Heart left ventricle (tissue), 16 donors: ENCODE results near the gene PTCRA. TPM values are rescaled to one million over a fixed set of nuclear protein-coding genes. Genes with fewer than 3 reads are reported as not detected.
"Not testable (repeated sequence)": the region's sequence is repeated elsewhere in the genome, so short reads cannot be mapped to it uniquely, and the experiment has no call there.

ENCODE experiments used
- ATAC-seq, 4 donors: fragments of 200-7000 bp; cut with Tn5 transposase; one replicate each; pipeline ENCODE4 v1.9.1; 2020 to 2022; ENCODE audit warnings: moderate library complexity in 4 of 4, mild to moderate bottlenecking in 3 of 4, moderate number of reproducible peaks in 1 of 4
- DNase-seq, 5 donors: peaks; one replicate each; pipeline ENCODE4 v3.0.0-alpha.2; 2020
- H3K27ac ChIP-seq, 12 donors: fragments of 200-600 bp; sonication (generic) in 4 of 12; one replicate each; pipeline versions ENCODE4 v1.5.0 to v1.8.0; 2016 to 2022; ENCODE audit warnings: mild to moderate bottlenecking in 2 of 12
- H3K27me3 ChIP-seq, 9 donors: fragments of 200-600 bp; sonication (generic) in 2 of 9; one replicate each; pipeline versions ENCODE4 v1.5.1 to v1.8.0; 2016 to 2022; ENCODE audit warnings: mild to moderate bottlenecking in 3 of 9
- H3K36me3 ChIP-seq, 9 donors: fragments of 200-600 bp; sonication (generic) in 2 of 9; one replicate each; pipeline versions ENCODE4 v1.5.0 to v1.8.0; 2018 to 2022; ENCODE audit warnings: mild to moderate bottlenecking in 2 of 9
- H3K4me1 ChIP-seq, 12 donors: fragments of 200-600 bp; sonication (generic) in 4 of 12; one replicate each; pipeline versions ENCODE4 v1.5.0 to v1.8.0; 2016 to 2022; ENCODE audit warnings: mild to moderate bottlenecking in 3 of 12
- H3K4me3 ChIP-seq, 12 donors: fragments of 200-600 bp; sonication (generic) in 4 of 12; one replicate each; pipeline versions ENCODE4 v1.5.0 to v1.8.0; 2017 to 2022; ENCODE audit warnings: mild to moderate bottlenecking in 9 of 12, moderate library complexity in 4 of 12
- H3K9me3 ChIP-seq, 12 donors: fragments of 200-600 bp; sonication (generic) in 4 of 12; one replicate each; pipeline versions ENCODE4 v1.5.0 to v1.8.0; 2016 to 2022; ENCODE audit warnings: mild to moderate bottlenecking in 1 of 12
- POLR2A ChIP-seq, 2 donors: fragments of 450-650 bp; IDR thresholded peaks; one replicate each; pipeline ENCODE4 v1.6.1; 2017; ENCODE audit warnings: antibody characterized with exemption in 2 of 2, mild to moderate bottlenecking in 2 of 2, moderate library complexity in 2 of 2
- WGBS, 4 donors: extraction: QIAGEN DNeasy Blood & Tissue Kit in 2 of 4; methylation state at CpG; one replicate each; pipeline versions ENCODE4 v1.1.5 to v1.1.7; 2013 to 2018; 5-methylcytosine and 5-hydroxymethylcytosine counted together
- intact Hi-C, 10 donors: fragments of 100-400 bp; cut with DNase I; formaldehyde crosslinking; loops; one replicate each; pipeline versions ENCODE4 v1.11.1 to v1.14.2; 2022
- polyA plus RNA-seq, 2 donors: library from polyadenylated mRNA; stranded (reverse); fragments of 200-250 nt; gene quantifications; one replicate each; pipeline ENCODE4 v1.2.3, GENCODE V29; 2013
- total RNA-seq, 9 donors: library from RNA; depleted of rRNA in 2 of 9; stranded (reverse); fragments of >200 nt in 2 of 9; fragmentation: NEBNext Ultra II Directional in 3 of 9; extraction: Animal tissue kit (Norgen Biotek cat#: 25700) in 3 of 9; gene quantifications; one replicate each; pipeline versions ENCODE4 v1.1.0 to v1.2.4, GENCODE V29; 2016 to 2023
- TF ChIP-seq, protein P1 (sequence below), 12 donors: fragments of 200-600 bp; sonication (generic) in 4 of 12; IDR thresholded peaks; one replicate each; pipeline versions ENCODE4 v1.5.0 to v1.8.0; 2018 to 2022; ENCODE audit warnings: antibody characterized with exemption in 12 of 12, mild to moderate bottlenecking in 5 of 12
- donor health status: ischemic (EF 13 %, LVEDD 7.1; RV severe dilation, severe dysfunction).
- donor health status: healthy with polysubstance abuse.
- donor health status: DM: no; HTN: yes; CAD: no.
- donor health status: DM: no; HTN: no; CAD: no.
- donor health status: ischemic (EF 25% LVEDD 6.9; RV normal size, moderate dysfunction).
- donor health status: ischemic (EF 25% LVEDD 5.7; RV mildly dilated, moderate dysfunction).
- donor health status: healthy.
- donor health status: DM: yes; HTN: yes; CAD: no.
- donor health status: ischemic (EF 35%, LVEDD 5.7; RV mildly dilated, moderate dysfunction).
- donor health status: nonischemic (EF 11% LVEDD 7.7; RV severe dilation, severe dysfunction).
- donor health status: DM: yes; HTN: yes; CAD: no.
- donor health status: PGD.
- donor health status: ischemic (EF 29% LVEDD 5.4; RV normal size, mild dysfunction).
- donor health status: nonischemic (EF 23%, LVEDD 6.1; RV moderate dilation, normal function).

The PTCRA gene
- total and polyA plus RNA-seq, 11 donors = 1.7 TPM; not detected in 10

DNA sequence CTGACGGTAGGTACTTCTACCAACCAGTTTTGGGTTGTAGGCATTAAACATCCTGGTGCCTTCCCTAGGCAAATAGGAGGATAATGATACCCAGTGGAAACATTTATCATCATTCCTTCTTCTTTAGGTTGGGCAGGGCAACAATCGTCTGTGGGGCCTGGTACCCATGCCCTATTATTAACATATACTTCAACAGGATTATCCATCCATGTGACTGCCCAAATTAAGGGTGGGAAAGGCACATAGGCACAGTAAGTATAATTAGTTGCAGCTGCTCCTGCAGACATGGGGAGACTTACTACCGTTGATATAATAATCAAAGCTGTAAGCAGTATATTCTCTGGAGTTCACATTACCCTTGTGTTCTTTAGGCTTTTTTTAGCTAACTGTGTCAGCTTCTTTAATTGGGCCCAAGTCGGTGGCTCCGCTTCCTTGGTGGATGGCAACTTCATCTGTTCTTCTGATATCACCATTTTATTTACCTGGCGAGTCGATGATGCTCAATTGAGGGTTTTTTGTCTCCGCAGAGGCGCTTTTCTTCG is 19.6 kb upstream of the PTCRA start:
- Histone ChIP-seq H3K4me3 (no peak overlapping the region), H3K9me3 (no peaks in the 10 kb centered on the region), H3K27me3 (no peaks in the 10 kb centered on the region), H3K27ac (no peak overlapping the region), H3K4me1 (peaks cover 0 to 17% (median 5%) of the 10 kb centered on the region in 12 donors), H3K36me3 (no peaks in the 10 kb centered on the region)
- ATAC-seq (no peak), DNase-seq (no peak)
- intact Hi-C loops = loop anchor here in 4 of 10 donors (5.0 kb wide), 1 partner anchor 234 kb away; no protein-coding TSS in a partner anchor
- no peak for TF ChIP-seq POLR2A (IDR thresholded peaks at IDR 0.05)
- TF ChIP-seq, protein P1, sequence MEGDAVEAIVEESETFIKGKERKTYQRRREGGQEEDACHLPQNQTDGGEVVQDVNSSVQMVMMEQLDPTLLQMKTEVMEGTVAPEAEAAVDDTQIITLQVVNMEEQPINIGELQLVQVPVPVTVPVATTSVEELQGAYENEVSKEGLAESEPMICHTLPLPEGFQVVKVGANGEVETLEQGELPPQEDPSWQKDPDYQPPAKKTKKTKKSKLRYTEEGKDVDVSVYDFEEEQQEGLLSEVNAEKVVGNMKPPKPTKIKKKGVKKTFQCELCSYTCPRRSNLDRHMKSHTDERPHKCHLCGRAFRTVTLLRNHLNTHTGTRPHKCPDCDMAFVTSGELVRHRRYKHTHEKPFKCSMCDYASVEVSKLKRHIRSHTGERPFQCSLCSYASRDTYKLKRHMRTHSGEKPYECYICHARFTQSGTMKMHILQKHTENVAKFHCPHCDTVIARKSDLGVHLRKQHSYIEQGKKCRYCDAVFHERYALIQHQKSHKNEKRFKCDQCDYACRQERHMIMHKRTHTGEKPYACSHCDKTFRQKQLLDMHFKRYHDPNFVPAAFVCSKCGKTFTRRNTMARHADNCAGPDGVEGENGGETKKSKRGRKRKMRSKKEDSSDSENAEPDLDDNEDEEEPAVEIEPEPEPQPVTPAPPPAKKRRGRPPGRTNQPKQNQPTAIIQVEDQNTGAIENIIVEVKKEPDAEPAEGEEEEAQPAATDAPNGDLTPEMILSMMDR (IDR thresholded peaks at IDR 0.05) = no peak
- WGBS, 4 donors = 70 to 76% (median 75%) methylated on average over 10 of the region's 10 CpGs

DNA sequence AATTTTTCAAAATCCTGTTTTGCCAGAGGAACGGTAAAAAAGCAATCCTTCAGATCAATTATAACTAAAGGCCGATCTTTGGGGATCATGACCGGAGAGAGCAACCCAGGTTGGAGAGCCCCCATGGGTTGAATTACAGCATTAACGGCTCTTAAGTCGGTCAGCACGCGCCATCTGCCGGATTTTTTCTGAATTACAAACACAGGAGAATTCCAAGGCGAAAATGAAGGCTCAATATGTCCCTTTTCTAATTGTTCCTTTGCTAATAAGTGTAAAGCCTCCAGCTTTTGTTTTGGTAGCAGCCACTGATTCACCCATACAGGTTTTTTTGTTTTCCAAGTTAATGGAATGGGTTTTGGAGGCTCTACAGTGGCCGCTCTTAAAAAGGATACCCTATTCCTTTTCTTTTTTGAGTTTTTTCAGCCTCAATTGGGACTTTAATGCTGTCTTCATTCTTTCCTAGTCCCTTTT is 16.9 kb upstream of the PTCRA start:
- peak in 4 of 5 donors; percentile 40 to 65 (median 60) for DNase-seq
- Histone ChIP-seq H3K4me1 (peaks cover 0 to 24% (median 8%) of the 10 kb centered on the region in 12 donors), H3K4me3 (no peak overlapping the region), H3K27me3 (no peaks in the 10 kb centered on the region), H3K36me3 (no peaks in the 10 kb centered on the region), H3K9me3 (no peaks in the 10 kb centered on the region), H3K27ac (no peak overlapping the region)
- no peak for TF ChIP-seq POLR2A (IDR thresholded peaks at IDR 0.05)
- TF ChIP-seq, protein P1 (IDR thresholded peaks at IDR 0.05) = peak; percentile 70 to 91 (median 76)
- no peak for ATAC-seq
- WGBS, 4 donors = 10% methylated on average over 10 of the region's 10 CpGs
- intact Hi-C loops = loop anchor here in 5 of 10 donors (1.0 to 5.0 kb wide), 2 partner anchors 237 to 238 kb away; no protein-coding TSS in a partner anchor

DNA sequence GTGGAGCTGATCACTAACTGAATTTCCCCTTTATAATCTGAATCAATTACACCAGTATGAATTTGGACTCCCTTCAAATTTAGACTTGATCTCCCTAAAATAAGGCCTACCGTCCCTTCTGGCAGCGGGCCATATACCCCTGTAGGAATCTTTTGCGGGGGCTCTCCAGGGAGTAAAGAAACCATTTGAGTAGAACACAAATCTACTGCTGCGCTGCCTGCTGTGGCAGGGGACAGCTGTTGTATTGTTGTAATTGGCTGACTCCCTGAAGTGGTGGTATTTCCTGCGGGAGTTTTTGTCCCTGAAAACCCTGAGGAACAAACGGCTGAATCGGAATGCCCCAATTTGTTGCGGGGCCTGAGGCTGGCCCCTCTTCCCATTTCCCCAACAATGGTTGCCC is 16.0 kb upstream of the PTCRA start:
- no peak overlapping the region for H3K4me3 ChIP-seq
- TF ChIP-seq POLR2A (IDR thresholded peaks at IDR 0.05) = no peak
- TF ChIP-seq, protein P1 (IDR thresholded peaks at IDR 0.05) = no peak
- intact Hi-C loops = loop anchor here (1.0 to 10.0 kb wide), 11 partner anchors 75 to 243 kb away; partner anchors contain the start of genes CUL7 (in 2 of the 10), KLC4 (in 1 of the 10), KLHDC3 (in 1 of the 10) and MEA1 (in 1 of the 10)
- H3K27ac ChIP-seq = no peak overlapping the region
- DNase-seq (peak in 1 of 5 donors; percentile 13), ATAC-seq (no peak)
- peaks cover 0 to 24% (median 6%) of the 10 kb centered on the region in 12 donors for H3K4me1 ChIP-seq
- no peaks in the 10 kb centered on the region for H3K27me3 ChIP-seq
- WGBS, 4 donors = 34 to 61% (median 54%) methylated on average over 8 of the region's 8 CpGs
- H3K36me3 ChIP-seq = no peaks in the 10 kb centered on the region
- H3K9me3 ChIP-seq = no peaks in the 10 kb centered on the region

DNA sequence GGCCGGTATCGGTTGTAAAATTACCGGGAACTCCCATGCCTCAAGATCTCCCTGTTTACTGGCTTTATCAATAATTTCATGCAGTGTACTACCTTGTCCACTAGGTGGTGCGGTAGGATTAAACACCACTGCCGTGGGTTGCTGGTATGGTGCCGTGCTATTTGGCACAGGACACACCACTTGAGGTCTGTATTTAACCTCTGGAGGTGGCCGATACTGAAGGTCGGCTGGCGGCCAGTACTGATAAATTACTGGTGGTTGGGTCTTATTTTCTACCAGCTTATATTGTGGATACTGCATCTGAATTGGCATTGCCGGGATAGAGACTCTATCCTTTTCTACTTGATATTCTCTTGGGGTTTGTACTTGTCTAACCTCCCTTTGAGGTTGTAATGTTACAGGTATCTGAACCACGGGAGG is 14.3 kb upstream of the PTCRA start:
- H3K27ac ChIP-seq = peak overlapping the region in 10 of 12 donors; percentile 15 to 69 (median 48)

DNA sequence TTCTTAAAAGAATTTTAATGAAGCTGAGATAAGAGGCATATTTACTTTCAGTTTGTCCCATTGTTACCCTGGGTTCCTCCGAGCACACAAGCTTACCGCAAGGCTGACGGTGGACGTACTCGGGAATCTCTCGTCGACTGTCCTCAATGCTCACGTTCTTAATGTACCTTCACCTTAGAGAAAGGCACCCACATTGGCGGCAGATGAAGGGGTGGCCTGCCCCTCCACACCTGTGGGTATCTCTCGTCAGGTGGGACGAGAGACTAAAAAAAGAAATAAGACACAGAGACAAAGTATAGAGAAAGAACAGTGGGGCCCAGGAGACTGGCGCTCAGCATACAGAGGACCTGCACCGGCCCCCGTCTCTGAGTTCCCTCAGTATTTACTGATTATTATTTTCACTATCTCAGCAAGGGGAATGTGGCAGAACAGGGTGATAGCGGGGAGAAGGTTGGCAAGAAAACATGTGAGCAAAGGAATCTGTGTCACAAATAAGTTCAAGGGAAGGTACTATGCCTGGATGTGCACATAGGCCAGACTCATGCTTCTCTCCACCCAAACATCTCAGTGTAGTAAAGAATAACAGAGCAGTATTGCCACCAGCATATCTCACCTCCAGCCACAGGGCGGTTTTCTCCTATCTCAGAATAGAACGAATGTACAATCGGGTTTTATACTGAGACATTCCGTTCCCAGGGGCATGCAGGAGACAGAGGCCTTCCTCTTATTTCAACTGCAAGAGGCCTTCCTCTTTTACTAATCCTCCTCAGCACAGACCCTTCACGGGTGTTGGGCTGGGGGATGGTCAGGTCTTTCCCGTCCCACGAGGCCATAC is 13.2 kb upstream of the PTCRA start:
- Histone ChIP-seq H3K27ac (peak overlapping the region in 11 of 12 donors; percentile 21 to 70 (median 47)), H3K4me1 (peaks cover 0 to 32% (median 6%) of the 10 kb centered on the region in 12 donors)
- H3K36me3 ChIP-seq, H3K9me3 ChIP-seq, H3K27me3 ChIP-seq, DNase-seq, H3K4me3 ChIP-seq, ATAC-seq: not testable (repeated sequence)
- WGBS, 4 donors = 49 to 59% (median 57%) methylated on average over 22 of the region's 22 CpGs
- intact Hi-C loops = loop anchor here in 6 of 10 donors (5.0 to 10.0 kb wide), 7 partner anchors 72 to 240 kb away; partner anchors contain the start of genes CUL7 (in 2 of the 6), KLC4 (in 1 of the 6), KLHDC3 (in 1 of the 6) and MEA1 (in 1 of the 6)

More for the DNA sequence above, 14.3 kb upstream of the PTCRA start:
- no peaks in the 10 kb centered on the region for H3K9me3 ChIP-seq
- H3K27me3 ChIP-seq = no peaks in the 10 kb centered on the region
- H3K4me3 ChIP-seq = peak overlapping the region in 2 of 12 donors; percentile 9 to 12
- ATAC-seq (peak; percentile 94 to 99 (median 98)), DNase-seq (peak; percentile 82 to 91 (median 84))
- no peaks in the 10 kb centered on the region for H3K36me3 ChIP-seq
- intact Hi-C loops = loop anchor here in 9 of 10 donors (1.0 to 10.0 kb wide), 10 partner anchors 73 to 242 kb away; partner anchors contain the start of genes CUL7 (in 2 of the 9), KLC4 (in 1 of the 9), KLHDC3 (in 1 of the 9) and MEA1 (in 1 of the 9)
- TF ChIP-seq POLR2A (IDR thresholded peaks at IDR 0.05) = no peak
- TF ChIP-seq, protein P1 (IDR thresholded peaks at IDR 0.05) = peak; percentile 86 to 95 (median 90)
- peaks cover 0 to 24% (median 6%) of the 10 kb centered on the region in 12 donors for H3K4me1 ChIP-seq
- WGBS, 4 donors = 1 to 4% (median 3%) methylated on average over 11 of the region's 11 CpGs
